ENCODE results near the gene RALGDS.

The RALGDS gene

GRCh38 chr9:133130685-133131244 lies 9.7 kb upstream of the RALGDS start:
- no peak for TF ChIP-seq CTCF (IDR thresholded peaks at IDR 0.05; ENCODE audit: low read depth, low read length)
- Histone ChIP-seq H3K4me3 (ENCODE audit: low read depth, low read length) (no peak overlapping the region), H3K9me3 (ENCODE audit: severe bottlenecking) (no peaks in the 10 kb centered on the region), H3K36me3 (peaks cover 5% of the 10 kb centered on the region; the same call in 1 of the 2 replicates), H3K27ac (no peak overlapping the region), H3K27me3 (ENCODE audit: insufficient read depth, low read depth, severe bottlenecking) (no peaks in the 10 kb centered on the region)
- DNase-seq: no peak

GRCh38 chr9:133129001-133129795 lies 8.2 kb upstream of the RALGDS start:
- Histone ChIP-seq H3K36me3 (no peaks in the 10 kb centered on the region), H3K9me3 (ENCODE audit: severe bottlenecking) (no peaks in the 10 kb centered on the region), H3K4me3 (ENCODE audit: low read depth, low read length) (no peak overlapping the region), H3K27me3 (ENCODE audit: insufficient read depth, low read depth, severe bottlenecking) (no peaks in the 10 kb centered on the region), H3K27ac (no peak overlapping the region)
- no peak for TF ChIP-seq CTCF (IDR thresholded peaks at IDR 0.05; ENCODE audit: low read depth, low read length)
- DNase-seq: no peak

- no peak overlapping the region for H3K27ac ChIP-seq
- TF ChIP-seq CTCF (IDR thresholded peaks at IDR 0.05; ENCODE audit: low read depth, low read length): no peak
- no peak overlapping the region for H3K4me3 ChIP-seq (ENCODE audit: low read depth, low read length)
These were observed 7.1 kb upstream of the RALGDS start for GRCh38 chr9:133128152-133128551.

GRCh38 chr9:133127340-133127981 lies 6.4 kb upstream of the RALGDS start:
- Histone ChIP-seq H3K9me3 (ENCODE audit: severe bottlenecking) (no peaks in the 10 kb centered on the region), H3K27me3 (ENCODE audit: insufficient read depth, low read depth, severe bottlenecking) (no peaks in the 10 kb centered on the region), H3K4me3 (ENCODE audit: low read depth, low read length) (no peak overlapping the region), H3K27ac (no peak overlapping the region), H3K36me3 (no peaks in the 10 kb centered on the region)
- DNase-seq: no peak
- no peak for TF ChIP-seq CTCF (IDR thresholded peaks at IDR 0.05; ENCODE audit: low read depth, low read length)

More at GRCh38 chr9:133128152-133128551, 7.1 kb upstream of the RALGDS start:
- no peak for DNase-seq
- no peaks in the 10 kb centered on the region for H3K36me3 ChIP-seq
- no peaks in the 10 kb centered on the region for H3K27me3 ChIP-seq (ENCODE audit: insufficient read depth, low read depth, severe bottlenecking)
- no peaks in the 10 kb centered on the region for H3K9me3 ChIP-seq (ENCODE audit: severe bottlenecking)

- Histone ChIP-seq H3K27me3 (ENCODE audit: insufficient read depth, low read depth, severe bottlenecking) (no peaks in the 10 kb centered on the region), H3K4me3 (ENCODE audit: low read depth, low read length) (no peak overlapping the region)
- no peak for TF ChIP-seq CTCF (IDR thresholded peaks at IDR 0.05; ENCODE audit: low read depth, low read length)
These were observed 5.8 kb upstream of the RALGDS start for GRCh38 chr9:133126697-133127339.

More at GRCh38 chr9:133126697-133127339, 5.8 kb upstream of the RALGDS start:
- no peak for DNase-seq
- H3K27ac ChIP-seq: no peak overlapping the region
- no peaks in the 10 kb centered on the region for H3K36me3 ChIP-seq
- no peaks in the 10 kb centered on the region for H3K9me3 ChIP-seq (ENCODE audit: severe bottlenecking)
